ENCODE results near the gene TSSK6. TPM values are rescaled to one million over a fixed set of nuclear protein-coding genes. Genes with fewer than 3 reads are reported as not detected.
A peak's percentile ranks its signal among the peaks of the same experiment; 100 is the strongest.

TSSK6 gene
- total RNA-seq, 1 donor from 2014 or later = not detected

DNA sequence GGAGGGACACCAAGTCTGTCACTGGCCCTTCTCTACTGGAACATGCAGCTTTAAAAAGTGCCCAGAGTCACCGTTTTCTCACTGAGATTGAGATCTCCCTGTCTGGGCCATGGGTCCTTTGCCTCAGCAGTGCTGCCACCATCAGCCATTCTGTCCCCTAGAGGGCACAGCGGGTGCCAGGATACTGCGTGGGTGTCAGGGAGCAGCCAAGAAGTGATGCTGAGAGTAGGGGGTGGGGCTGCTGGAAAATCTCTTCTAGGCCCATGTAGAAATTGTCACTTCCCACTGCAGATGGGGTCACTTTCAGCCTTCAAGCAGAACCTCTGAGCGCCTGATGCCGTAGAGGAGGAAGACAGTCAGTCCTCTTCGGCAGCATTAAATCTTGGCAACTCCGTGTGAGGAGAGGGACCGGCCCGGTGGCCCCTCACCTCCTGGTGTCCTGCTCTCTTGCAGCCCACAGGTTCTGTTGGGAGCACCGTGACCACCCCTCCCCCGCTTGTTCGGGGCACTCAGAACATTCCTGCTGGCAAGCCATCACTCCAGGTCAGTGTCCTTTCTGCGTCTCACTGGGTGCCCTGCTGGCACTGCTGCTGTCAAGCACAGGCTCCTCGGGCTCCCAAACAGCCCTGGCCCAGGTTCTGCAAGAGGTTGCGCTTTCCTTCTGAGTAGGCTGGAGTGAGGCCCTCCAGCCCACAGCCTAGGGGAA is 21.4 kb downstream of the TSSK6 start:
- Histone ChIP-seq H3K9me3 (no peaks in the 10 kb centered on the region), H3K36me3 (peaks cover 56 to 61% of the 10 kb centered on the region in 2 donors), H3K4me1 (peaks cover 6 to 13% of the 10 kb centered on the region in 2 donors), H3K4me3 (no peak overlapping the region), H3K27ac (no peak overlapping the region), H3K27me3 (no peaks in the 10 kb centered on the region)
- intact Hi-C loops (cut with DNase I) = no loop called here
- TF ChIP-seq, protein P1, sequence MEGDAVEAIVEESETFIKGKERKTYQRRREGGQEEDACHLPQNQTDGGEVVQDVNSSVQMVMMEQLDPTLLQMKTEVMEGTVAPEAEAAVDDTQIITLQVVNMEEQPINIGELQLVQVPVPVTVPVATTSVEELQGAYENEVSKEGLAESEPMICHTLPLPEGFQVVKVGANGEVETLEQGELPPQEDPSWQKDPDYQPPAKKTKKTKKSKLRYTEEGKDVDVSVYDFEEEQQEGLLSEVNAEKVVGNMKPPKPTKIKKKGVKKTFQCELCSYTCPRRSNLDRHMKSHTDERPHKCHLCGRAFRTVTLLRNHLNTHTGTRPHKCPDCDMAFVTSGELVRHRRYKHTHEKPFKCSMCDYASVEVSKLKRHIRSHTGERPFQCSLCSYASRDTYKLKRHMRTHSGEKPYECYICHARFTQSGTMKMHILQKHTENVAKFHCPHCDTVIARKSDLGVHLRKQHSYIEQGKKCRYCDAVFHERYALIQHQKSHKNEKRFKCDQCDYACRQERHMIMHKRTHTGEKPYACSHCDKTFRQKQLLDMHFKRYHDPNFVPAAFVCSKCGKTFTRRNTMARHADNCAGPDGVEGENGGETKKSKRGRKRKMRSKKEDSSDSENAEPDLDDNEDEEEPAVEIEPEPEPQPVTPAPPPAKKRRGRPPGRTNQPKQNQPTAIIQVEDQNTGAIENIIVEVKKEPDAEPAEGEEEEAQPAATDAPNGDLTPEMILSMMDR (IDR thresholded peaks at IDR 0.05) = no peak
- no peak for DNase-seq (ENCODE audit: low spot score in 2 of 2)

DNA sequence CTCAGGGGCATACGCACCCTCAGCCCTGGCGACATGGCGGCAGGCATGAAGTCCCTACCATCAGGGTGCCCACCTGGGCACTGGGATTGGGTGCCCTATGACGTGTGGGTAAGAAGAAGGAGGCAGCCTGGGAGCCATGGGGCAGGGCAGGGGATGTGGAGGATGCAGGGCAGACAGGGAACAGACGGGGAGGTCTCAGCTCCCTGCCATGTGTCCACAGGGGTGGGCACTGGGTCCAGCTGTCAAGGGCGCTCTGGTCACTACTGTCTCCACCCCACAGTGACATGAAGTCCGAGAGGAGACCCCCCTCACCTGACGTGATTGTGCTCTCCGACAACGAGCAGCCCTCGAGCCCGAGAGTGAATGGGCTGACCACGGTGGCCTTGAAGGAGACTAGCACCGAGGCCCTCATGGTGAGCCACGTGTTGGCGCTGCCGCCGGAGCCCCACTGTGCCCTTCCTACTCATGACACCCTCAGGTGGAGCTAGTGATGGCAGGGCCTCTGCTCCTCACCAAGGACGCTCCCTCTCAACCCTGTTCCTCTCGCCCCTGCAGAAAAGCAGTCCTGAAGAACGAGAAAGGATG is 23.2 kb downstream of the TSSK6 start:
- Histone ChIP-seq H3K27me3 (no peaks in the 10 kb centered on the region), H3K36me3 (peaks cover 40 to 42% of the 10 kb centered on the region in 2 donors), H3K9me3 (no peaks in the 10 kb centered on the region), H3K27ac (no peak overlapping the region), H3K4me3 (no peak overlapping the region), H3K4me1 (peaks cover 15 to 28% of the 10 kb centered on the region in 2 donors)
- intact Hi-C loops (cut with DNase I) = no loop called here
- TF ChIP-seq, protein P1 (IDR thresholded peaks at IDR 0.05) = no peak
- no peak for DNase-seq (ENCODE audit: low spot score in 2 of 2)

DNA sequence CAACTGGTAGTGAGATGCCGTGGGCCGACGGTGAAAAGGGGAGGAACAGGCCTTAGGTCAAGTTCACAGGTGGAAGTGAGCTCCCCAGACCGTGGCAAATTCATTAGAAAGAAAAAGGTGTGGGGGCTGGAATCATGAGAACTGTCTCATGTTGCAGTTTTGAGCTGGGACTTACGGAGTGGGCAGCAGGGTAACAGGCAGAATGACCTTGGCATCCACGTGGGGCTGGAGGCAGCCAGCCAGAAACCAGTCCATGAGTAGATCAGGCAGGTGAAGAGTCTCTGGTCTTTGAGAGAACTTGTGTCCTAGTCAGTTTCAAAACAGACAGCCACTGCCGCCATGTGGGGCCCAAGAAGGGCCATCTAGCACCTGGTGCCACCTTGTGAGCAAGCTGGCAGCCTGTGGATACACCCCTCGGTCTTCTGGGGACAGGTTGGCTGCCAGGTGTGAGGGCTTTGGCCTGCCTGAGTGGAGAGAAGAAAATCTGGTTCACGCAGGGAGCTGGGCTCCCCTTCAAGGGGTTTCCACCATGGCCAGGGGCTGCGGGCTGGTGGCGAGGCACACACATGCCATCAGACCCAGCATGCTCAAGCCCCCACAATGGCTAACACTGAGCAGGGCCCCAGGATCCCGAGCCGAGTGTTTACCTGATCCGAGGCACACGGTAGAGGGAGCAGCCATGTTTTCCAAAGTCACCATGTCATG is 23.9 kb downstream of the TSSK6 start:
- H3K4me3 ChIP-seq = no peak overlapping the region
- H3K4me1 ChIP-seq = peaks cover 15 to 28% of the 10 kb centered on the region in 2 donors
- TF ChIP-seq, protein P1 (IDR thresholded peaks at IDR 0.05) = no peak
- no peak overlapping the region for H3K27ac ChIP-seq
- no peak for DNase-seq (ENCODE audit: low spot score in 2 of 2)
- no peaks in the 10 kb centered on the region for H3K27me3 ChIP-seq
- intact Hi-C loops (cut with DNase I) = no loop called here
- H3K36me3 ChIP-seq = peaks cover 34 to 36% of the 10 kb centered on the region in 2 donors
- no peaks in the 10 kb centered on the region for H3K9me3 ChIP-seq

DNA sequence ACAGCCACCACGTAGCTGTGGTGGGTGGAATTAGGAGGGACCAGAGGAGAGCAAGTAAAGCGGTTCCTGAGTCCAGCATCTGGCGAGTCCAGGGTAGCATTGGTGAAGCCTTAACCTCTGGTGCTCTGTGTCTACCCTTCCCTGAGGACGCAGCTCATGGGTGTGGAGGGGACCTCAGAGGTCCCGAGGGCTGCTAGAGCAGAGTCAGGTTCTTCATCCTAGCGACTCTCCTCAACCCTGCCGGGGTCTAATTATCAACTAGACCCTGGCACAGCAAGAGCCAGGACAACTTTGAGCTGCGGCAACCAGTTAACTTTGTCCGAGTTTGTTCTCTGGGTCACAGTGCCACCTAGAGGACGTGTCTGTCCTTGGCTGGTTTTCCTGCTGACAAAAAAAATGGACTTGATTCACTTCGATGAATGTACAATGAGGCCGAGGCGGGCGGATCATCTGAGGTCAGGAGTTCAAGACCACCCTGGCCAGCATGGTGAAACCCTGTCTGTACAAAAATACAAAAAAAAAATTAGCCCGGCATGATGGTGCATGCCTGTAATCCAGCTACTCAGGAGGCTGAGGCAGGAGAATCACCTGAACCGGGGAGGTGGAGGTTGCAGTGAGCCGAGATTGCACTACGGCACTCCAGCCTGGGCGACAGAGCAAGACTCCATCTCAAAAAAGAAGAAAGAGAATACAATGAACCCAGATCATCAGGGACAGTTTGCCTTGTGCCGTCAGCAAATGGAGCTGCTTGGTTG is 25.0 kb downstream of the TSSK6 start:
- TF ChIP-seq, protein P1 (IDR thresholded peaks at IDR 0.05) = peak; percentile 72 to 83 (median 78)
- Histone ChIP-seq H3K36me3 (peaks cover 25 to 26% of the 10 kb centered on the region in 2 donors), H3K27me3 (no peaks in the 10 kb centered on the region), H3K4me3 (peak overlapping the region in 1 of 2 donors; percentile 41), H3K9me3 (no peaks in the 10 kb centered on the region), H3K27ac (peak overlapping the region; percentile 86 to 96), H3K4me1 (peaks cover 15 to 28% of the 10 kb centered on the region in 2 donors)
- DNase-seq (ENCODE audit: low spot score in 2 of 2) = peak; percentile 25 to 91
- intact Hi-C loops (cut with DNase I) = loop anchor here (1.0 kb wide), 4 partner anchors 85 to 344 kb away; partner anchors contain the start of gene GATAD2A

DNA sequence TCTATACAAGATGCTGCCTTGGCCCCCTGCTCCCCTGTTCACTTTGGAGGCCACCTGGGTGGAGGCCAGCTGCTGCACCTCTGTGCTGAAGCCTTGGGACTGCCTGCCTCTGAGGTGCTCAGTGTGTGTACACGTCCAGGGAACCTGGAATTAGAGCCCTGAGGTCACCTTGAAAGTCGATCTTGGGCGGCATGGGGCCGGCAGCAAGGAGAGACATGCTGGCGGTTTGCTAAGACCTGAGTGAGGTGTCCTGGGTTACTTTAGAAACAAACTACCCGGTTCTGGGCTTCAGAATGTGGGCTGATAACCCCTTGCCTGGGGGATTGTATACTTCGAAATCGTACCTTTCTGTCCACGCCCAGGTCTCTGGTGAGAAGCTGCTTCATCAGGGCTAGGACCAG is 25.5 kb downstream of the TSSK6 start:
- no peaks in the 10 kb centered on the region for H3K27me3 ChIP-seq
- H3K9me3 ChIP-seq = no peaks in the 10 kb centered on the region
- peaks cover 25 to 26% of the 10 kb centered on the region in 2 donors for H3K36me3 ChIP-seq
- H3K4me3 ChIP-seq = peak overlapping the region in 1 of 2 donors; percentile 41
- intact Hi-C loops (cut with DNase I) = loop anchor here (1.0 to 10.0 kb wide), 5 partner anchors 85 to 344 kb away; partner anchors contain the start of genes BORCS8, GATAD2A and RFXANK
- TF ChIP-seq, protein P1 (IDR thresholded peaks at IDR 0.05) = no peak
- H3K27ac ChIP-seq = peak overlapping the region; percentile 86 to 96
- peaks cover 15 to 28% of the 10 kb centered on the region in 2 donors for H3K4me1 ChIP-seq
- no peak for DNase-seq (ENCODE audit: low spot score in 2 of 2)

Measured in ascending aorta (tissue), 2 donors.